Measurements from ENCODE around the gene ATP11A.

- TF ChIP-seq, protein P1, sequence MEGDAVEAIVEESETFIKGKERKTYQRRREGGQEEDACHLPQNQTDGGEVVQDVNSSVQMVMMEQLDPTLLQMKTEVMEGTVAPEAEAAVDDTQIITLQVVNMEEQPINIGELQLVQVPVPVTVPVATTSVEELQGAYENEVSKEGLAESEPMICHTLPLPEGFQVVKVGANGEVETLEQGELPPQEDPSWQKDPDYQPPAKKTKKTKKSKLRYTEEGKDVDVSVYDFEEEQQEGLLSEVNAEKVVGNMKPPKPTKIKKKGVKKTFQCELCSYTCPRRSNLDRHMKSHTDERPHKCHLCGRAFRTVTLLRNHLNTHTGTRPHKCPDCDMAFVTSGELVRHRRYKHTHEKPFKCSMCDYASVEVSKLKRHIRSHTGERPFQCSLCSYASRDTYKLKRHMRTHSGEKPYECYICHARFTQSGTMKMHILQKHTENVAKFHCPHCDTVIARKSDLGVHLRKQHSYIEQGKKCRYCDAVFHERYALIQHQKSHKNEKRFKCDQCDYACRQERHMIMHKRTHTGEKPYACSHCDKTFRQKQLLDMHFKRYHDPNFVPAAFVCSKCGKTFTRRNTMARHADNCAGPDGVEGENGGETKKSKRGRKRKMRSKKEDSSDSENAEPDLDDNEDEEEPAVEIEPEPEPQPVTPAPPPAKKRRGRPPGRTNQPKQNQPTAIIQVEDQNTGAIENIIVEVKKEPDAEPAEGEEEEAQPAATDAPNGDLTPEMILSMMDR (IDR thresholded peaks at IDR 0.05 in 2 of 3, conservative IDR thresholded peaks at IDR 0.05 in 1 of 3; ENCODE audit: borderline replicate concordance in 1 of 3, insufficient read depth in 1 of 3, low read depth in 2 of 3, low read length in 2 of 3): no peak
- peak; percentile 22; the same call in 1 of the 2 replicates for TF ChIP-seq POLR2AphosphoS5 (IDR thresholded peaks at IDR 0.05; ENCODE audit: low read depth, low read length)
- TF ChIP-seq POLR2A (IDR thresholded peaks at IDR 0.05; ENCODE audit: borderline replicate concordance, extremely low read depth, insufficient read depth, insufficient read length): no peak
- TF ChIP-seq YY1 (IDR thresholded peaks at IDR 0.05; ENCODE audit: extremely low read depth, insufficient replicate concordance, low read depth, low read length): peak; percentile 11
- no peak for TF ChIP-seq EZH2 (IDR thresholded peaks at IDR 0.05)
- no peak for TF ChIP-seq RAD21 (IDR thresholded peaks at IDR 0.05; ENCODE audit: low read depth)
- TF ChIP-seq JUND (IDR thresholded peaks at IDR 0.05): no peak
- TF ChIP-seq ELF1 (IDR thresholded peaks at IDR 0.05; ENCODE audit: borderline replicate concordance, low read depth): no peak
- TF ChIP-seq EGR1 (IDR thresholded peaks at IDR 0.05; ENCODE audit: low read depth): no peak
- TF ChIP-seq ZBTB33 (IDR thresholded peaks at IDR 0.05; ENCODE audit: extremely low read depth, insufficient replicate concordance, low read length): no peak
- no peak for TF ChIP-seq ZNF274 (IDR thresholded peaks at IDR 0.05; ENCODE audit: low read depth, low read length)
These were observed 32.8 kb downstream of the ATP11A start for GRCh38 chr13:112722433-112723263.

Data from HCT116 (cell line).